Loucy (cell line): ENCODE results near the gene CYP4F11.

ENCODE experiments used
- CTCF ChIP-seq: fragments of 200-600 bp; sonication (generic); conservative IDR thresholded peaks from 2 replicates; pipeline ENCODE4 v1.5.1; 2014; ENCODE audit warnings: mild to moderate bottlenecking, antibody characterized with exemption, low read length
- EZH2phosphoT487 ChIP-seq: fragments of 200-600 bp; IDR thresholded peaks from 2 replicates; pipeline ENCODE4 v1.6.1; 2018; ENCODE audit warnings: antibody characterized with exemption, mild to moderate bottlenecking, moderate library complexity, borderline replicate concordance

DNA sequence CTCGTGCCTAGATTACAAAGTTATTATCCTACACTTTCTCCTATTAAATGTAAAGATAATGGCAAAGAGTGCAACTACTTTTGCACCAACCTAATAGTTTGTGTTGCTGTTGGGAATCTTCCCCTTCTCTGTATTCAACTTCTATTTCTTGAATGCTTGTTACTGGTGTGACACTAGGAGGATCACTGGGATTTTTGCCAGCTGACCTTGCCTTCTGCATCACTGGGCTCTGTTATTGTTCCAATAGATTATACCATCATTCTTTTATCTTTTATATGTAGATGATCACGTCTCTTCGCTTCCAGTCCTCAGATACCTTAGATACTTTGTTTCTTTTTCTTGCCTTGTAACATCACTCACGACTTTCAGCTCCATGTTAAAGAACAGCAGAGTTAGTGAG, 11.0 kb upstream of the CYP4F11 start:
- TF ChIP-seq CTCF (no peak), EZH2phosphoT487 (no peak)
